ENCODE results near the gene HSPA4L.

HSPA4L gene

GRCh38 chr4:127783026-127783769 is 1.1 kb downstream of the HSPA4L start:
- in situ Hi-C loops (cut with MboI; ENCODE audit: low sequenced_read_pairs) = no loop called here

- in situ Hi-C loops (cut with MboI; ENCODE audit: low sequenced_read_pairs) = no loop called here
These were observed 2.0 kb downstream of the HSPA4L start for GRCh38 chr4:127783955-127784770.

- in situ Hi-C loops (cut with MboI; ENCODE audit: low sequenced_read_pairs) = no loop called here
These were observed 6.4 kb downstream of the HSPA4L start for GRCh38 chr4:127788517-127788916.

GRCh38 chr4:127791391-127791790 is 9.3 kb downstream of the HSPA4L start:
- in situ Hi-C loops (cut with MboI; ENCODE audit: low sequenced_read_pairs) = no loop called here

GRCh38 chr4:127793528-127793927 is 11.4 kb downstream of the HSPA4L start:
- in situ Hi-C loops (cut with MboI; ENCODE audit: low sequenced_read_pairs) = no loop called here

- in situ Hi-C loops (cut with MboI; ENCODE audit: low sequenced_read_pairs) = no loop called here
These were observed 17.6 kb downstream of the HSPA4L start for GRCh38 chr4:127799711-127800110.

- in situ Hi-C loops (cut with MboI; ENCODE audit: low sequenced_read_pairs) = no loop called here
These were observed 27.2 kb downstream of the HSPA4L start for GRCh38 chr4:127809173-127809800.

GRCh38 chr4:127810551-127810950 is 28.4 kb downstream of the HSPA4L start:
- in situ Hi-C loops (cut with MboI; ENCODE audit: low sequenced_read_pairs) = no loop called here

GRCh38 chr4:127822430-127822829 is 40.3 kb downstream of the HSPA4L start:
- in situ Hi-C loops (cut with MboI; ENCODE audit: low sequenced_read_pairs) = no loop called here

GRCh38 chr4:127828121-127828520 is 46.0 kb downstream of the HSPA4L start:
- in situ Hi-C loops (cut with MboI; ENCODE audit: low sequenced_read_pairs) = no loop called here

GRCh38 chr4:127829014-127829413 is 46.9 kb downstream of the HSPA4L start:
- in situ Hi-C loops (cut with MboI; ENCODE audit: low sequenced_read_pairs) = no loop called here

GRCh38 chr4:127832585-127832984 is 50.5 kb downstream of the HSPA4L start:
- in situ Hi-C loops (cut with MboI; ENCODE audit: low sequenced_read_pairs) = no loop called here

- in situ Hi-C loops (cut with MboI; ENCODE audit: low sequenced_read_pairs) = no loop called here
These were observed 61.8 kb downstream of the HSPA4L start for GRCh38 chr4:127843704-127844600.

GRCh38 chr4:127844601-127845116 is 62.5 kb downstream of the HSPA4L start:
- in situ Hi-C loops (cut with MboI; ENCODE audit: low sequenced_read_pairs) = no loop called here

GRCh38 chr4:127846061-127846460 is 63.9 kb downstream of the HSPA4L start:
- in situ Hi-C loops (cut with MboI; ENCODE audit: low sequenced_read_pairs) = no loop called here

GRCh38 chr4:127846765-127847164 is 64.6 kb downstream of the HSPA4L start:
- in situ Hi-C loops (cut with MboI; ENCODE audit: low sequenced_read_pairs) = no loop called here

GRCh38 chr4:127849505-127850234 is 67.5 kb downstream of the HSPA4L start:
- in situ Hi-C loops (cut with MboI; ENCODE audit: low sequenced_read_pairs) = no loop called here

GRCh38 chr4:127852661-127853060 is 70.5 kb downstream of the HSPA4L start:
- in situ Hi-C loops (cut with MboI; ENCODE audit: low sequenced_read_pairs) = no loop called here

GRCh38 chr4:127856196-127856812 is 74.2 kb downstream of the HSPA4L start:
- in situ Hi-C loops (cut with MboI; ENCODE audit: low sequenced_read_pairs) = no loop called here
